H9 (cell line): ENCODE results near the gene FTH1. TPM values are rescaled to one million over a fixed set of nuclear protein-coding genes. Genes with fewer than 3 reads are reported as not detected.

ENCODE experiments used
- DNase-seq: peaks from one replicate; pipeline ENCODE4 v3.0.0-alpha.2; 2017
- H2AFZ ChIP-seq: one replicate; pipeline ENCODE4 v1.6.1; 2013; ENCODE audit warnings: mild to moderate bottlenecking, low read length, control low read depth, moderate library complexity
- H2AK5ac ChIP-seq: 2 replicates; pipeline ENCODE4 v1.6.1; 2013; ENCODE audit warnings: low read length, control low read depth, mixed read lengths; ENCODE audit not compliant: insufficient read length
- H2BK120ac ChIP-seq: one replicate; pipeline ENCODE4 v1.6.1; 2013; ENCODE audit warnings: low read depth, mild to moderate bottlenecking, low read length, control low read depth, inconsistent platforms; ENCODE audit not compliant: poor library complexity, severe bottlenecking
- H2BK12ac ChIP-seq: 2 replicates; pipeline ENCODE4 v1.6.1; 2013; ENCODE audit warnings: low read length, control low read depth, mixed read lengths, low read depth; ENCODE audit not compliant: insufficient read length
- H2BK15ac ChIP-seq: 2 replicates; pipeline ENCODE4 v1.6.1; 2013; ENCODE audit warnings: low read depth, low read length, control low read depth
- H2BK20ac ChIP-seq: one replicate; pipeline ENCODE4 v1.6.1; 2013; ENCODE audit warnings: low read depth, mild to moderate bottlenecking, low read length, control low read depth, inconsistent platforms; ENCODE audit not compliant: poor library complexity, severe bottlenecking
- H2BK5ac ChIP-seq: 2 replicates; pipeline ENCODE4 v1.6.1; 2013; ENCODE audit warnings: low read length, control low read depth, mixed read lengths; ENCODE audit not compliant: insufficient read length
- H3K14ac ChIP-seq: 2 replicates; pipeline ENCODE4 v1.6.1; 2013; ENCODE audit warnings: low read length, control low read depth; ENCODE audit not compliant: insufficient read depth
- H3K18ac ChIP-seq: 2 replicates; pipeline ENCODE4 v1.6.1; 2013; ENCODE audit warnings: low read depth, mild to moderate bottlenecking, mixed read lengths, low read length, control low read depth; ENCODE audit not compliant: insufficient read length
- H3K23ac ChIP-seq: 2 replicates; pipeline ENCODE4 v1.6.1; 2013; ENCODE audit warnings: low read length, control low read depth, mixed read lengths, low read depth; ENCODE audit not compliant: insufficient read length
- H3K23me2 ChIP-seq: 2 replicates; pipeline ENCODE4 v1.6.1; 2013; ENCODE audit warnings: low read depth, mild to moderate bottlenecking, mixed read lengths, low read length, control low read depth; ENCODE audit not compliant: insufficient read length, poor library complexity, severe bottlenecking
- H3K27ac ChIP-seq: 2 replicates; pipeline ENCODE4 v1.5.1; 2013; ENCODE audit warnings: low read length, control low read depth, mixed read lengths, low read depth; ENCODE audit not compliant: insufficient read length
- H3K27me3 ChIP-seq: 2 replicates; pipeline ENCODE4 v1.6.1; 2013; ENCODE audit warnings: low read length, control low read depth, inconsistent platforms; ENCODE audit not compliant: insufficient read depth
- H3K4ac ChIP-seq: 2 replicates; pipeline ENCODE4 v1.6.1; 2013; ENCODE audit warnings: low read depth, mild to moderate bottlenecking, control low read depth, inconsistent platforms, low read length, moderate library complexity
- H3K4me1 ChIP-seq: 2 replicates; pipeline ENCODE4 v1.6.1; 2013; ENCODE audit warnings: low read length, control low read depth, inconsistent platforms; ENCODE audit not compliant: insufficient read depth
- H3K4me2 ChIP-seq: 2 replicates; pipeline ENCODE4 v1.6.1; 2013; ENCODE audit warnings: low read length, control low read depth, mixed read lengths; ENCODE audit not compliant: insufficient read length, insufficient read depth
- H3K56ac ChIP-seq: 2 replicates; pipeline ENCODE4 v1.6.1; 2013; ENCODE audit warnings: low read depth, mild to moderate bottlenecking, mixed read lengths, low read length, control low read depth; ENCODE audit not compliant: insufficient read length
- H3K79me1 ChIP-seq: 2 replicates; pipeline ENCODE4 v1.6.1; 2013; ENCODE audit warnings: low read depth, mild to moderate bottlenecking, moderate library complexity, low read length, control low read depth, inconsistent platforms; ENCODE audit not compliant: insufficient read depth, poor library complexity, severe bottlenecking
- H3K79me2 ChIP-seq: 2 replicates; pipeline ENCODE4 v1.6.1; 2013; ENCODE audit warnings: low read length, control low read depth, inconsistent platforms; ENCODE audit not compliant: insufficient read depth
- H3K9ac ChIP-seq: 2 replicates; pipeline ENCODE4 v1.6.1; 2013; ENCODE audit warnings: low read length, control low read depth, mixed read lengths; ENCODE audit not compliant: insufficient read length; ENCODE audit errors: extremely low read depth
- H3K9me3 ChIP-seq: one replicate; pipeline ENCODE4 v1.6.1; 2013; ENCODE audit warnings: low read depth, low read length, inconsistent platforms; ENCODE audit not compliant: control insufficient read depth
- H3T11ph ChIP-seq: one replicate; pipeline ENCODE4 v1.6.1; 2013; ENCODE audit warnings: mild to moderate bottlenecking, low read length, control low read depth, inconsistent platforms
- H4K20me1 ChIP-seq: one replicate; pipeline ENCODE4 v1.6.1; 2013; ENCODE audit not compliant: control insufficient read depth, insufficient read length, insufficient read depth
- H4K5ac ChIP-seq: 2 replicates; pipeline ENCODE4 v1.6.1; 2013; ENCODE audit warnings: low read depth, mild to moderate bottlenecking, mixed read lengths, low read length, control low read depth; ENCODE audit not compliant: insufficient read length
- H4K8ac ChIP-seq: replicated peaks from 2 replicates; pipeline ENCODE4 v1.6.1; 2013; ENCODE audit warnings: low read length, control low read depth, mixed read lengths, low read depth; ENCODE audit not compliant: insufficient read length
- H4K91ac ChIP-seq: 2 replicates; pipeline ENCODE4 v1.6.1; 2013; ENCODE audit warnings: low read depth, mild to moderate bottlenecking, moderate library complexity, mixed read lengths, low read length, control low read depth; ENCODE audit not compliant: insufficient read length
- H3K27ac Mint-ChIP-seq, 3 experiments: 2 replicates in 2 of 3; 3 replicates in 1 of 3; pipeline ENCODE4 v1.8.0; 2020 to 2021; ENCODE audit warnings: mixed read lengths in 3 of 3, mild to moderate bottlenecking in 1 of 3, moderate library complexity in 1 of 3
- H3K27me3 Mint-ChIP-seq: 2 replicates; pipeline ENCODE4 v1.8.0; 2021; ENCODE audit warnings: low read depth, mild to moderate bottlenecking, moderate library complexity, mixed read lengths
- H3K36me3 Mint-ChIP-seq, 3 experiments: 2 replicates in 2 of 3; 3 replicates in 1 of 3; pipeline ENCODE4 v1.8.0; 2020 to 2021; ENCODE audit warnings: low read depth in 3 of 3, mixed read lengths in 3 of 3; ENCODE audit not compliant: insufficient read depth in 1 of 3
- H3K4me1 Mint-ChIP-seq, 2 experiments: 2 replicates each; pipeline ENCODE4 v1.8.0; 2020; ENCODE audit warnings: mixed read lengths in 2 of 2
- H3K4me3 Mint-ChIP-seq, 2 experiments: 2 replicates in 1 of 2; 3 replicates in 1 of 2; pipeline ENCODE4 v1.8.0; 2020 to 2021; ENCODE audit warnings: mild to moderate bottlenecking in 2 of 2, mixed read lengths in 2 of 2, moderate library complexity in 1 of 2
- H3K9me3 Mint-ChIP-seq, 2 experiments: 2 replicates in 1 of 2; 3 replicates in 1 of 2; pipeline ENCODE4 v1.8.0; 2020; ENCODE audit warnings: mild to moderate bottlenecking in 2 of 2, mixed read lengths in 2 of 2, moderate library complexity in 1 of 2
- CTCF ChIP-seq: fragments of 200-600 bp; sonication (generic); conservative IDR thresholded peaks from 3 replicates; pipeline ENCODE4 v1.8.0; 2021; ENCODE audit warnings: antibody characterized with exemption, mild to moderate bottlenecking
- whole genome bisulfite sequencing: extraction: QIAGEN DNeasy Blood & Tissue Kit; methylation state at CpG from one replicate; pipeline ENCODE4 v1.1.7; 2013; ENCODE audit warnings: missing lambda C conversion rate, low lambda C conversion rate, mixed read lengths; ENCODE audit not compliant: insufficient read length; ENCODE audit errors: extremely low coverage; 5-methylcytosine and 5-hydroxymethylcytosine counted together
- total RNA-seq: library from RNA; stranded (reverse); gene quantifications from 2 replicates; pipeline ENCODE4 v1.2.1, GENCODE V29; 2021

FTH1 gene
- total RNA-seq, 1 experiment from 2014 or later, result 1,505 TPM

- Histone ChIP-seq H2BK15ac (no peak overlapping the region), H3K9me3 (no peaks in the 10 kb centered on the region), H4K8ac (no peak overlapping the region), H3K27me3 (no peaks in the 10 kb centered on the region), H2AK5ac (no peak overlapping the region), H2AFZ (no peak overlapping the region), H3K4me1 (peaks cover 9% of the 10 kb centered on the region; the same call in 1 of the 2 replicates), H4K20me1 (no peaks in the 10 kb centered on the region), H3T11ph (no peak overlapping the region), H2BK5ac (no peak overlapping the region), H3K23ac (no peak overlapping the region), H3K56ac (no peak overlapping the region), H3K27ac (no peak overlapping the region), H3K4ac (no peak overlapping the region), H2BK12ac (no peak overlapping the region), H4K91ac (no peak overlapping the region), H3K79me2 (no peaks in the 10 kb centered on the region), H2BK20ac (no peak overlapping the region), H3K14ac (no peak overlapping the region; the same call in 1 of the 2 replicates), H2BK120ac (no peak overlapping the region), H3K79me1 (no peaks in the 10 kb centered on the region), H3K23me2 (no peaks in the 10 kb centered on the region), H3K4me2 (no peak overlapping the region), H4K5ac (no peak overlapping the region), H3K18ac (no peak overlapping the region), H3K9ac (no peak overlapping the region)
- DNase-seq, result no peak
- no peak for TF ChIP-seq CTCF
- H3K27ac Mint-ChIP-seq, result peak overlapping the region in 1 of 3 experiments; percentile 39; a peak in 1 of 7 replicates
- peaks cover 35 to 39% of the 10 kb centered on the region in 2 experiments for H3K4me1 Mint-ChIP-seq
- H3K4me3 Mint-ChIP-seq, result no peak overlapping the region
- no CpG with 5 or more reads among the region's 14 CpGs for whole genome bisulfite sequencing
- H3K36me3 Mint-ChIP-seq, result no peaks in the 10 kb centered on the region
- H3K9me3 Mint-ChIP-seq, result no peaks in the 10 kb centered on the region
- peaks cover 33% of the 10 kb centered on the region for H3K27me3 Mint-ChIP-seq
Measured at GRCh38 chr11:61974766-61975631, 7.6 kb upstream of the FTH1 start.
